GM12878 (cell line): ENCODE measurements around the gene EYA2. TPM values are rescaled to one million over a fixed set of nuclear protein-coding genes. Genes with fewer than 3 reads are reported as not detected.

Experiments used
- ATAC-seq: fragments of 200-7000 bp; cut with Tn5 transposase; 3 replicates; pipeline ENCODE4 v1.9.1; 2020; ENCODE audit warnings: mild to moderate bottlenecking, moderate library complexity
- BruUV-seq: library from RNA; stranded (reverse); fragments of 400-500 nt; replicated peaks from 2 replicates; lab custom pipeline; 2021; lab: Mats Ljungman, UMichigan
- CTCF ChIA-PET: fragments of 300-600 bp; sonication (Branson Sonifier 250); formaldehyde crosslinking; extraction: SDS; loops from one replicate; lab custom pipeline; 2021; ENCODE audit warnings: inconsistent platforms; lab: Yijun Ruan, JAX
- POLR2A ChIA-PET: fragments of 350-600 bp; formaldehyde crosslinking; extraction: SDS; loops from one replicate; lab custom pipeline; 2021; ENCODE audit warnings: inconsistent platforms; lab: Charles Lee
- RAD21 ChIA-PET: fragments of 300-600 bp; sonication (Branson Sonifier 250); formaldehyde crosslinking; loops from one replicate; lab custom pipeline; 2023; ENCODE audit warnings: antibody characterized with exemption; ENCODE audit not compliant: unreplicated experiment; lab: Charles Lee
- SMC1A ChIA-PET: fragments of 300-600 bp; sonication (Branson Sonifier 250); formaldehyde crosslinking; loops from one replicate; lab custom pipeline; 2023; ENCODE audit not compliant: unreplicated experiment, uncharacterized antibody; lab: Charles Lee
- DNase-seq: peaks from one replicate; pipeline ENCODE4 v3.0.0-alpha.2; 2011; ENCODE audit warnings: low read depth, low spot score
- FAIRE-seq: peaks from 3 replicates; lab custom pipeline; 2011; peaks lifted over from hg19 to GRCh38; lab: Jason Lieb, UNC
- H2AFZ ChIP-seq: 2 replicates; pipeline ENCODE4 v1.6.0; 2011; ENCODE audit warnings: low read depth, low read length, control low read depth; ENCODE audit not compliant: control insufficient read depth
- H3K27ac ChIP-seq: 2 replicates; pipeline ENCODE4 v1.5.1; 2011; ENCODE audit warnings: control low read depth; ENCODE audit not compliant: control insufficient read depth, insufficient read depth
- H3K27me3 ChIP-seq, 2 experiments: replicated peaks in 1 of 2; 2 replicates each; pipeline versions ENCODE4 v1.6.0 to v1.6.1; 2011; ENCODE audit warnings: low read length in 1 of 2; ENCODE audit not compliant: control insufficient read depth in 2 of 2, insufficient read depth in 2 of 2
- H3K36me3 ChIP-seq, 2 experiments: 2 replicates each; pipeline ENCODE4 v1.5.1; 2011; ENCODE audit warnings: low read length in 1 of 2; ENCODE audit not compliant: control insufficient read depth in 2 of 2, insufficient read depth in 2 of 2
- H3K4me1 ChIP-seq: 2 replicates; pipeline ENCODE4 v1.6.1; 2011; ENCODE audit warnings: mild to moderate bottlenecking, low read length, moderate library complexity, mixed read lengths; ENCODE audit not compliant: control insufficient read depth, insufficient read depth
- H3K4me2 ChIP-seq: 2 replicates; pipeline ENCODE4 v1.6.0; 2011; ENCODE audit warnings: control low read depth; ENCODE audit not compliant: control insufficient read depth, insufficient read depth
- H3K4me3 ChIP-seq: fragments of 200-600 bp; sonication (generic); 2 replicates; pipeline ENCODE4 v1.5.1; 2016
- H3K79me2 ChIP-seq: 2 replicates; pipeline ENCODE4 v1.6.0; 2011; ENCODE audit warnings: low read length; ENCODE audit not compliant: control insufficient read depth, insufficient read depth
- H3K9ac ChIP-seq: 2 replicates; pipeline ENCODE4 v1.8.0; 2011; ENCODE audit warnings: low read length, control low read depth, mixed read lengths; ENCODE audit not compliant: control insufficient read depth, insufficient read depth
- H3K9me3 ChIP-seq: replicated peaks from 3 replicates; pipeline ENCODE4 v1.5.1; 2011; ENCODE audit warnings: mild to moderate bottlenecking, low read length; ENCODE audit not compliant: control insufficient read depth, insufficient read depth
- H4K20me1 ChIP-seq: 2 replicates; pipeline ENCODE4 v1.6.0; 2011; ENCODE audit not compliant: control insufficient read depth, insufficient read depth
- BRCA1 ChIP-seq: IDR thresholded peaks from 2 replicates; pipeline ENCODE4 v1.6.1; 2011; ENCODE audit warnings: low read depth, low read length, improper control_type of control experiment
- IRF4 ChIP-seq: IDR thresholded peaks from 2 replicates; pipeline ENCODE4 v1.6.1; 2011; ENCODE audit warnings: low read depth, low read length
- MTA3 ChIP-seq: IDR thresholded peaks from 2 replicates; pipeline ENCODE4 v1.6.1; 2012; ENCODE audit warnings: low read length, inconsistent platforms, borderline replicate concordance
- NFYB ChIP-seq: IDR thresholded peaks from 2 replicates; pipeline ENCODE4 v1.6.1; 2011; ENCODE audit warnings: low read depth, mild to moderate bottlenecking, low read length, improper control_type of control experiment, moderate library complexity; ENCODE audit not compliant: insufficient read depth
- RBBP5 ChIP-seq: fragments of 200-600 bp; sonication (generic); conservative IDR thresholded peaks from 2 replicates; pipeline ENCODE4 v1.6.1; 2016
- SKIL ChIP-seq: fragments of 450-650 bp; IDR thresholded peaks from 2 replicates; pipeline ENCODE4 v1.6.1; 2017; ENCODE audit warnings: mild to moderate bottlenecking, low read depth, inconsistent platforms; ENCODE audit not compliant: poor library complexity, severe bottlenecking
- SMAD1 ChIP-seq: fragments of 450-650 bp; IDR thresholded peaks from 2 replicates; pipeline ENCODE4 v1.6.1; 2018; ENCODE audit warnings: mild to moderate bottlenecking, low read depth; ENCODE audit not compliant: partially characterized antibody
- YBX1 ChIP-seq: fragments of 450-650 bp; IDR thresholded peaks from 2 replicates; pipeline ENCODE4 v1.6.1; 2016; ENCODE audit warnings: antibody characterized with exemption
- WGBS: methylation state at CpG from one replicate; pipeline ENCODE4 v1.1.6; 2016; ENCODE audit warnings: low lambda C conversion rate; ENCODE audit not compliant: insufficient replicate concordance, insufficient coverage; ENCODE audit errors: missing lambda C conversion rate; 5-methylcytosine and 5-hydroxymethylcytosine counted together
- in situ Hi-C: fragments of 300-500 bp; cut with MboI; formaldehyde crosslinking; loops from 9 replicates; pipeline ENCODE4 v1.14.3; 2018; ENCODE audit warnings: mixed read lengths
- intact Hi-C: fragments of 100-400 bp; cut with micrococcal nuclease; formaldehyde crosslinking; loops from one replicate; pipeline ENCODE4 v1.14.2; 2022; ENCODE audit not compliant: unreplicated experiment
- polyA plus RNA-seq, 11 experiments: library from polyadenylated mRNA; depleted of rRNA in 4 of 11; unstranded in 6 of 11; stranded (reverse) in 5 of 11; fragments of >200 nt; fragmentation: Nextera tagmentation in 4 of 11; fragmentation: Illumina TruSeq in 1 of 11; extraction: Ambion mirVana in 4 of 11; extraction: Trizol in 1 of 11; gene quantifications; 1 replicate in 1 of 11; 2 replicates in 10 of 11; pipeline versions ENCODE4 v1.2.1 to v1.2.3, GENCODE V29; 2011 to 2016; ENCODE audit warnings: inconsistent platforms in 2 of 11, missing spikeins in 2 of 11, low read depth in 1 of 11
- total RNA-seq, 4 experiments: library from RNA; depleted of rRNA in 3 of 4; stranded (reverse); fragments of >200 nt in 3 of 4; fragmentation: Illumina TruSeq in 1 of 4; extraction: Trizol in 1 of 4; gene quantifications; 2 replicates each; pipeline versions ENCODE4 v1.2.1 to v1.2.3, GENCODE V29; 2013 to 2021

EYA2 gene
- total and polyA plus RNA-seq, 10 of the 15 experiments (the other 5 are each of a cell fraction or from before 2014, with no cell fraction given), result 0.20 TPM; not detected in 9

- Histone ChIP-seq H3K27me3 (no peaks in the 10 kb centered on the region; a peak in 1 of 4 replicates), H3K27ac (no peak overlapping the region), H3K4me1 (no peaks in the 10 kb centered on the region), H3K4me2 (no peak overlapping the region), H3K4me3 (no peak overlapping the region), H4K20me1 (no peaks in the 10 kb centered on the region), H3K36me3 (no peaks in the 10 kb centered on the region), H3K9me3 (no peaks in the 10 kb centered on the region), H3K79me2 (no peaks in the 10 kb centered on the region), H3K9ac (no peak overlapping the region), H2AFZ (no peak overlapping the region)
- ChIA-PET SMC1A (interaction anchor here (0.6 to 0.7 kb wide), 2 partner anchors 12 to 126 kb away, joined by 3 read pairs; no protein-coding TSS in a partner anchor), RAD21 (no interaction called here), POLR2A (interaction anchor here (0.7 kb wide), 1 partner anchor 55 kb away, joined by 4 read pairs; no protein-coding TSS in a partner anchor), CTCF (interaction anchor here (0.6 to 0.9 kb wide), 2 partner anchors 32 to 106 kb away, joined by 3 read pairs; no protein-coding TSS in a partner anchor)
- TF ChIP-seq YBX1, result no peak
- TF ChIP-seq SMAD1, result no peak
- no peak for TF ChIP-seq IRF4
- TF ChIP-seq RBBP5, result no peak
- no peak for TF ChIP-seq SKIL
- TF ChIP-seq MTA3, result no peak
- TF ChIP-seq BRCA1, result no peak
- no peak for TF ChIP-seq NFYB
- intact Hi-C loops (loop anchor here (10.0 kb wide), 1 partner anchor 61 kb away; no protein-coding TSS in a partner anchor), in situ Hi-C loops (no loop called here)
- BruUV-seq, result no TSS peak
- FAIRE-seq (no peak), ATAC-seq (no peak), DNase-seq (no peak)
- WGBS, result 19% methylated on average over 6 of the region's 6 CpGs
Measured at GRCh38 chr20:46973766-46974165, 79.1 kb downstream of the EYA2 start.
